Thymus (tissue), 11 donors: Measurements from ENCODE around the gene TRIM3. TPM values are rescaled to one million over a fixed set of nuclear protein-coding genes. Genes with fewer than 3 reads are reported as not detected.

Experiments used
- DNase-seq, 9 donors: peaks; one replicate each; pipeline ENCODE4 v3.0.0-alpha.2; 2013; ENCODE audit warnings: low spot score in 9 of 9, low read depth in 6 of 9, missing footprints in 1 of 9
- H3K27ac ChIP-seq, 2 donors: one replicate each; pipeline ENCODE4 v1.5.1; 2013; ENCODE audit warnings: control low read depth in 1 of 2, low read depth in 1 of 2, low read length in 1 of 2, mild to moderate bottlenecking in 1 of 2, moderate library complexity in 1 of 2
- H3K27me3 ChIP-seq, 2 donors: one replicate each; pipeline ENCODE4 v1.5.1; 2013; ENCODE audit warnings: low read length in 1 of 2; ENCODE audit not compliant: control insufficient read depth in 2 of 2, insufficient read depth in 1 of 2
- H3K36me3 ChIP-seq, 2 donors: one replicate each; pipeline ENCODE4 v1.5.1; 2013; ENCODE audit warnings: low read length in 1 of 2, mild to moderate bottlenecking in 1 of 2, moderate library complexity in 1 of 2; ENCODE audit not compliant: control insufficient read depth in 2 of 2, insufficient read depth in 2 of 2
- H3K4me1 ChIP-seq, 2 donors: one replicate each; pipeline ENCODE4 v1.5.1; 2013; ENCODE audit warnings: low read length in 2 of 2; ENCODE audit not compliant: control insufficient read depth in 2 of 2, insufficient read depth in 2 of 2
- H3K4me3 ChIP-seq, 2 donors: one replicate each; pipeline ENCODE4 v1.5.1; 2013; ENCODE audit warnings: low read length in 2 of 2, control low read depth in 1 of 2, mild to moderate bottlenecking in 1 of 2
- H3K9me3 ChIP-seq, 2 donors: one replicate each; pipeline ENCODE4 v1.5.1; 2013; ENCODE audit warnings: low read length in 1 of 2, mild to moderate bottlenecking in 1 of 2; ENCODE audit not compliant: control insufficient read depth in 2 of 2, insufficient read depth in 1 of 2
- WGBS: extraction: QIAGEN DNeasy Blood & Tissue Kit; methylation state at CpG from one replicate; pipeline ENCODE4 v1.1.7; 2013; 5-methylcytosine and 5-hydroxymethylcytosine counted together
- polyA plus RNA-seq: library from polyadenylated mRNA; stranded (reverse); fragments of 200-250 nt; gene quantifications from one replicate; pipeline ENCODE4 v1.2.3, GENCODE V29; 2013
- total RNA-seq: library from RNA; stranded (reverse); fragments of 120-200 nt; gene quantifications from one replicate; pipeline ENCODE4 v1.2.4, GENCODE V29; 2013
- donor health status: healthy.

The TRIM3 gene
- total and polyA plus RNA-seq, 2 donors, result 2.8 to 8.3 TPM

DNA sequence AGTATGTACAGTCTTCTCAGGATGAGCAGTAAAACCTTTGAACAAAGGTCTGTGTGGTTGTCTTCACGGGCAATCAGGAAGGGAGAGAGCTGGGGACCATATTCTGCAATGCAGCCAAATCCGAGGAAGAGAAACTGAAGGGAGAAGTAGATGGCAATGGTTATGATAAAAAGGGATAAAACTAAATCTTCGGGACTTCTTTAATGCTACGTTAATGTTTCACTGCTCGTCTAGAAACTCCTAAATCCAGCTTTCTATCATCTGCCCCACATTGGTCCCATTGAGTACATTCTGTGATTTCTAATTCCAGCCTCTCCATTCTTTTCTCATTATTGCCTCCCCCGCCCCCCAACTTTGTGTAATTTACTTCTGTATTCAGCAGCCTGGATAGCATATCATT, 9.3 kb upstream of the TRIM3 start:
- H3K4me1 ChIP-seq, result peaks cover 17 to 19% of the 10 kb centered on the region in 2 donors

DNA sequence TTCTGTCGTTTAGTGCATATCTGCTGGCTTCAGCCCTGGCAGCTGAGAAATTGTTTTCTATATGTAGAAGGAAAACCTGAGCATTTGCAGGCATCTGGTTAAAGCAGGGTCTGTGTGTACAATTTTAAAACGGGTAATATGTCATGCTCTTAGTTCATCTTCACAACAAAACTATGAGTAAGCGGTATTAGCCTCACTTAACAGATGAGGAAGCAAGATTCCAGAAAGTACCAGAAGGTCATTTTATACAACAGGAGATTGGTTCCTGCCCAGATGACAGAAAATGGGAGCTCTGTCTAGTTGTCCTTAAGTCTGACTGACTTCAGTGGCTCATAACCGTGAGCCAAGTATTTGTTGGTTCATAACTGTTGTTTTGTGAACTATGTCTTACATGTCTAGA, 8.7 kb upstream of the TRIM3 start:
- Histone ChIP-seq H3K27ac (peak overlapping the region in 1 of 2 donors; percentile 82), H3K4me3 (peak overlapping the region; percentile 75 to 80), H3K9me3 (no peaks in the 10 kb centered on the region), H3K27me3 (no peaks in the 10 kb centered on the region), H3K4me1 (peaks cover 17 to 19% of the 10 kb centered on the region in 2 donors), H3K36me3 (peaks cover 23 to 57% of the 10 kb centered on the region in 2 donors)
- 93% methylated on average over 4 of the region's 4 CpGs for WGBS
- DNase-seq, result no peak

More for the DNA sequence above, 9.3 kb upstream of the TRIM3 start:
- over 99% methylated on average over 6 of the region's 6 CpGs for WGBS
- Histone ChIP-seq H3K27ac (no peak overlapping the region), H3K9me3 (no peaks in the 10 kb centered on the region), H3K27me3 (no peaks in the 10 kb centered on the region), H3K4me3 (no peak overlapping the region), H3K36me3 (peaks cover 17 to 54% of the 10 kb centered on the region in 2 donors)
- DNase-seq, result no peak

DNA sequence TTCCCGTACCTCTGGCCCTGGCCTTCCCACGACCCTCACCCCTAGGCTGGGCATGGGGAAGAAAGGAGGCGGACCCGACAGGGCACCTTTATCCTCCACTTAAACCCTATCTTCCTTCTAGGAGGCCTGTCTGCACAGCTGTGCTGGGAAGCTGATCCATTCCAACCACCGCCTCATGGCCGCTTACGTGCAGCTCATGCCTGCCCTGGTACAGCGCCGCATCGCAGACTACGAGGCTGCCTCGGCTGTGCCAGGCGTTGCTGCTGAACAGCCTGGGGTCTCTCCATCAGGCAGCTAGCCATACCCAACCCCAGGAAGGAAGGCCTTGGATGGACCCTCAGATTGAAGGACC, 8.2 kb upstream of the TRIM3 start:
- Histone ChIP-seq H3K4me1 (peaks cover 17 to 19% of the 10 kb centered on the region in 2 donors), H3K36me3 (peaks cover 28 to 58% of the 10 kb centered on the region in 2 donors), H3K9me3 (no peaks in the 10 kb centered on the region), H3K27ac (peak overlapping the region; percentile 82 to 90), H3K27me3 (no peaks in the 10 kb centered on the region), H3K4me3 (peak overlapping the region; percentile 75 to 80)
- 9% methylated on average over 13 of the region's 13 CpGs for WGBS
- no peak for DNase-seq

DNA sequence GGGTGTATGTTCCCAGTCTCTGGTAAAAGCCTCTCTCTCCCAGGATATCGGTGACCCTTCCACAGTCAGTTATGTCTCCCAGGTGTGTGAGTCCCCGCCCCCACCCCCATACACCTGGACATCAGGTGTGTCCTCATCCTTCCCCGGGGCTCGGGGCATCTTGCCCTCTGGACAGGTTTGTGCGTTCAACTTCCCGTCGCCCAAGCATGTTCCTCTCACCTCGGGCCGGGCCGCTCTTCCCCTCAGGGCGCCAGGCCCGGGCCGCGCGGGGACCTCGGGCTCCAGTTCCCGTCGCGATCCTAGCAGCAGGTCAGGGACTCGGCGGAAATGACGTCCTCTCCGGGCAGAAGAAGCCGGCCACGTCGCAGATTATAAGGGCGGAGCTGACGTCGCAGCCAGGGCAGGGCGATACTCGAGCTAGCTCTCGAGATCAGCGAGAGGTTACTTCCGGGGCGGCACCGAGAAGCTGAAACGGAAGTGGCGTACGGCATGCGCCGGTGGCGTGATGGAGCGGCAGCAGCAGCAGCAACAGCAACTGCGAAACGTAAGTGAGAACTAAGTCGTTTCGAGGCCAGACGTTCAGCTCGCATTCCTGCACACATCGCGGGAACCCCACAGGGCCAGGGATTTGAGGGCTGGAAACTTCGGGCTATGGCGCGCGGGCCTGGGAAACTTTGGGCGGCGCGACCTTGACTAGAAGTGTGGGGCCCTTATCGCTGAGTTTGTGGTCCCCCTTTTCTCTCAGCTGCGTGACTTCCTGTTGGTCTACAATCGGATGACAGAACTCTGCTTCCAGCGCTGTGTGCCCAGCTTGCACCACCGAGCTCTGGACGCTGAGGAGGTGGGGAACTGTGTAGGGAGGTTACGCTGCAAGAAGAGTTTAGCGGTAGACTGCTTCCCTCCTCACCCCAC, 7.5 kb upstream of the TRIM3 start, which contains the start of the genes ARFIP2 and TIMM10B:
TSS of gene ARFIP2 (minus strand) at position 320 of the 912 bp plus-strand sequence. CDS start 910 bp downstream, outside the sequence.
TSS of gene TIMM10B (plus strand) at position 490 of the 912 bp plus-strand sequence. CDS start at position 506, 16 bp downstream.
- Histone ChIP-seq H3K4me3 (peak within 1 kb of the TSS; percentile 75 to 80), H3K4me1 (peaks cover 17 to 19% of the 10 kb centered on the region in 2 donors), H3K36me3 (peaks cover 30 to 54% of the 10 kb centered on the region in 2 donors), H3K27ac (peak within 1 kb of the TSS; percentile 82 to 90), H3K9me3 (no peaks in the 10 kb centered on the region), H3K27me3 (no peaks in the 10 kb centered on the region)
- under 1% methylated on average over 66 of the region's 66 CpGs for WGBS
- peak; percentile 89 to 98 (median 95) for DNase-seq

DNA sequence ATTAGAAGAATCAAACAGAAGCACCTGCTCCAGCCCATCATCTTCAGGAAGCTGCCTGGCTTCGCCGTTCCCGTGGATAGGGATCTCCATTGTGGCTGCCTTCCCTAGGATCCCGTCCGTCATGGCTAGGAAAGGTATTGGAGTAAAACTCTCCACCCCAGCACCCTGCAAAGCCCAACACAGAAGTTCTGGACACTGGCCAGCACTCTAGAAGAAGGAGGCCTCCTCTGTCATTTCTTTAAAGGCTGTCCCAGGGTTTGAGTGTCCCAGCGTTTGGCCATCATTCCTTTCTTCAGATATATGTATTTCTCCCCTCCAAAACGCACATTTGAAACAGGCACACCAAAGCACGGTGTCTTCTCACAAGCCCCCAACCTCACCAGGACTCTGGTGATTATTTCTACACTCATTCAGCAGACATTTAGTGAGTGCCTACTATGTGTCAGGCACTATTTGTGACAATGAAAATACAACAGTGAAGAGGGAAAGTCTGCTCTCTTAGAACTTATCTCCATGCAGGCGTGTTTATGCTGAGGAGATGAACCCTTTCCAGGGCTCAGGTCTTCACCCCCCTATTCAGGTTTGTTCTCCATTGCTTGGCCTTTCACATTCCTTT, 6.7 kb upstream of the TRIM3 start:
- whole genome bisulfite sequencing, result 90% methylated on average over 9 of the region's 9 CpGs
- no peaks in the 10 kb centered on the region for H3K27me3 ChIP-seq
- peaks cover 17 to 19% of the 10 kb centered on the region in 2 donors for H3K4me1 ChIP-seq
- H3K4me3 ChIP-seq, result peak overlapping the region; percentile 75 to 80
- no peaks in the 10 kb centered on the region for H3K9me3 ChIP-seq
- no peak overlapping the region for H3K27ac ChIP-seq
- DNase-seq, result no peak
- peaks cover 28 to 47% of the 10 kb centered on the region in 2 donors for H3K36me3 ChIP-seq

DNA sequence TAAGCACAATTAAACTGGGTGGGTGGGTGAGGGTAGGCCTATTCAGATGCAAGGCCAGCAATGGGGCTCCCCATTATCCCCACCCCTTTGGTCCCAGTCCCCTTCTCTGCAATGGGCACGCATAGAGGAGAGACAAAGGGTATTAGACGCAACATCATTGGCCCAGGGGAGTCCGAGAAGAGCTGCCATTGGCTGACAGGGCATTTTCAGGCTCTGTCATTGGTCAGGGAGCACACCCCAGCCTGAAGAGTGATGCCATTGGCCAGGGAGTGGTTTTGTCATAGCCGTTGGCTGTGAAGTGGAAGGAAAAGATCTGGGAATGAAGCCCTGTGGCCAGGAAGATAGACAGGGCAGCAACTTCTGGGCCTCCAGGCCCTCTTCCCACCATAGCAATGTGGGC, 2.8 kb upstream of the TRIM3 start:
- Histone ChIP-seq H3K36me3 (peaks cover 22 to 25% of the 10 kb centered on the region in 2 donors), H3K4me1 (peaks cover 19 to 23% of the 10 kb centered on the region in 2 donors), H3K27ac (no peak overlapping the region), H3K4me3 (no peak overlapping the region), H3K9me3 (no peaks in the 10 kb centered on the region), H3K27me3 (peaks cover 0 to 14% of the 10 kb centered on the region in 2 donors)
- DNase-seq, result no peak
- 97% methylated on average over 4 of the region's 4 CpGs for WGBS

DNA sequence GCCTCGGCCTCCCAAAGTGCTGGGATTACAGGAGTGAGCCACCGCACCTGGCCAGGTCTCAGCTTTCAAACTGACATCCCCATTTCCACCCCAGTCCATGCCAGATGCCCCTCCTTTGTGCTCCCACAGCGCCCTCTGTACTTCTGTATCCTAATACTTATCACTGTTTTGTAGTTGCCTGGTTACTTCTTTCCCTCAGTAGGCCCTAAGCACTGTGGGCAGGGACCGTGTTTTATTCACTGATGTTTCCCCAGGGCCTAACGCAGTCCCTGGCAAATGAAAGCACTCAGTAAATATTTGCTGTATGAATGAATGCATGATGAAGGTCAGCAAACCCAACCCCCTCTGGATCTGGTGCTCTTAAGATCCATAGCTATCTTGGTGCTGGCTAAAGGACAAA, 2.2 kb upstream of the TRIM3 start:
- no peaks in the 10 kb centered on the region for H3K9me3 ChIP-seq
- 95% methylated on average over 5 of the region's 5 CpGs for WGBS
- H3K27ac ChIP-seq, result no peak overlapping the region
- H3K36me3 ChIP-seq, result peaks cover 22 to 25% of the 10 kb centered on the region in 2 donors
- H3K4me1 ChIP-seq, result peaks cover 19 to 23% of the 10 kb centered on the region in 2 donors
- H3K27me3 ChIP-seq, result peaks cover 0 to 14% of the 10 kb centered on the region in 2 donors
- no peak overlapping the region for H3K4me3 ChIP-seq
- no peak for DNase-seq

DNA sequence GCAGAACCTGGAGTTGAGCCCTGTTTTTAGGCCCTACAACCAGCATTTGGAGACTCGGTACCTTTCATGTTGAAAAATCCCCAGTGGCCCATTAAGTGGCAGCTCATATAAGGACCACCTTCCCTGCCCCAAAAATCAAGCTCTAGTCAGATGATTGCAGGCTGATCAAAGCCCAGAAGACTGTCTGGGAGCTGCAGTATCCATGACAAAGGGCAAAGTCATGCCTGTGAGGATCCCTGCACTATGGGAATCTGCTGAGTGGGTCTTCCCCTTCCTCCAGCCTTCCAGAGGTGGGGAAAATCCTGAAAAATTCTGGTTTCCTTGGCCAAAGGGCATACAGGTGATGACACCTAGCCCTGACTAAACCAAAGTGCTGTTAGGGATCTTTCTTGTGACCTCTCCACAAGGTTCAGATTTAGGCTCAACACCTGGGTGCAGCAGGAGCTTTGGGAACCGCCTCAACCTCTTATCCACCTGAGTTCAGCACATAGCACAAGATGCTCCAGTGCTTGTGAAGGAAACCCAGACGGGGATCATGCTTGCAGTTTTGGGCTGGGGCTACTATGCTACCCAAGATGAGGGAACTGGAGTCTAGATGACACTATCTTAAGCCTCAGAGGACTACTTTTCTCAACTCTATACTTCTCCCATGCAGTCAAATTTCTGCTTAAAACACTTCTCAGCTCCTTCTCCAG, 1.2 kb upstream of the TRIM3 start:
- 87% methylated on average over 3 of the region's 3 CpGs for WGBS
- Histone ChIP-seq H3K4me3 (no peak overlapping the region), H3K27ac (no peak overlapping the region), H3K36me3 (peaks cover 22 to 25% of the 10 kb centered on the region in 2 donors), H3K9me3 (no peaks in the 10 kb centered on the region), H3K4me1 (peaks cover 10 to 15% of the 10 kb centered on the region in 2 donors), H3K27me3 (peaks cover 0 to 14% of the 10 kb centered on the region in 2 donors)
- DNase-seq, result no peak
